Stimulated activated CD4-positive, alpha-beta T cell treated with anti-CD3 and anti-CD28 coated beads, Interleukin-12 subunit alpha, Interleukin-12 subunit beta, amount 100 ng/mL, for 4 hours (primary cell): Measurements from ENCODE around the gene PITPNM3.

ENCODE experiments used
- DNase-seq: peaks from one replicate; pipeline ENCODE4 v3.0.0-alpha.2; 2020

PITPNM3 gene

GRCh38 chr17:6476076-6476809 lies 80.1 kb downstream of the PITPNM3 start:
- no peak for DNase-seq

- DNase-seq = no peak
These were observed 80.9 kb downstream of the PITPNM3 start for GRCh38 chr17:6475411-6475810.

GRCh38 chr17:6474906-6475305 lies 81.4 kb downstream of the PITPNM3 start:
- DNase-seq = no peak

DNA sequence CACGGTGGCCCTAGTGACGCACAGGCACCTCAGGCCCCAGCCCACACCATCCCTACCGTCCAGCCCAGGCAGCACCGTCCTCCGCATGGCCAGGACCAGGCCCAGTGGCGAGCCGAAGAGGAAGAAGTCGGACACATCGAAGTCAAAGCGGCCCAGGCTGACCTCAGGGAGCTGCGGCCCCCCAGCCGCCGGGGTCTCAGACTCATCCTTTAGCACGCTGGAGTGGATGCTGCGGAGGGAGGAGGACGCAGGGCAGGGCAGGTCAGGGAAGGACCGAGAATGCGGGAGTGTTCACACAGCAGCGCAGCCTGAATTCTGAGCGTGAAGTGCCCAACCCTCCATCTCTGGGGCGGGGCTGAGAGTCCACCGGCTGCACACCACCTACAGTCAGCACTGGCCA lies 82.0 kb downstream of the PITPNM3 start:
- DNase-seq = no peak

- peak; percentile 66 for DNase-seq
These were observed 83.1 kb downstream of the PITPNM3 start for GRCh38 chr17:6473128-6473767.

DNA sequence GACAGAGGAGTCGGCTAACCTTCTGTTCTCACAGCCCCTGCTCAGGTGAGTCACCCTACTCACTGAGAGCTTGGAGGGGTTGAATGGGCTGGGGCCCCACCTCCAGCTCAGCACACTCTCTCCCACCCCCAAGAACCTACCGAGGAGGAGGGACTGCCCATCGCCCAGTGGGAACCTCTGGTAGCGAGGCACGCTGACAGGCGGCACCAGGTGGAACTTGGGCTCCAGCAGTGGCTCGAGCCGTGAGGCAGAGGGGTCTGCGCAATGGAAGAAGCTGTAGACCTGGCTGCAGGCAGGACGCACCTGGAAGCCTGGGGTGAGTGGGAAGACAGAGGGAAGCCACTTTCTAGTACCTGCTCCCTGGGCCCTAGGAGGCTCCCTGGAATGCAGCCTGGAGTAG lies 83.8 kb downstream of the PITPNM3 start:
- DNase-seq = no peak

DNA sequence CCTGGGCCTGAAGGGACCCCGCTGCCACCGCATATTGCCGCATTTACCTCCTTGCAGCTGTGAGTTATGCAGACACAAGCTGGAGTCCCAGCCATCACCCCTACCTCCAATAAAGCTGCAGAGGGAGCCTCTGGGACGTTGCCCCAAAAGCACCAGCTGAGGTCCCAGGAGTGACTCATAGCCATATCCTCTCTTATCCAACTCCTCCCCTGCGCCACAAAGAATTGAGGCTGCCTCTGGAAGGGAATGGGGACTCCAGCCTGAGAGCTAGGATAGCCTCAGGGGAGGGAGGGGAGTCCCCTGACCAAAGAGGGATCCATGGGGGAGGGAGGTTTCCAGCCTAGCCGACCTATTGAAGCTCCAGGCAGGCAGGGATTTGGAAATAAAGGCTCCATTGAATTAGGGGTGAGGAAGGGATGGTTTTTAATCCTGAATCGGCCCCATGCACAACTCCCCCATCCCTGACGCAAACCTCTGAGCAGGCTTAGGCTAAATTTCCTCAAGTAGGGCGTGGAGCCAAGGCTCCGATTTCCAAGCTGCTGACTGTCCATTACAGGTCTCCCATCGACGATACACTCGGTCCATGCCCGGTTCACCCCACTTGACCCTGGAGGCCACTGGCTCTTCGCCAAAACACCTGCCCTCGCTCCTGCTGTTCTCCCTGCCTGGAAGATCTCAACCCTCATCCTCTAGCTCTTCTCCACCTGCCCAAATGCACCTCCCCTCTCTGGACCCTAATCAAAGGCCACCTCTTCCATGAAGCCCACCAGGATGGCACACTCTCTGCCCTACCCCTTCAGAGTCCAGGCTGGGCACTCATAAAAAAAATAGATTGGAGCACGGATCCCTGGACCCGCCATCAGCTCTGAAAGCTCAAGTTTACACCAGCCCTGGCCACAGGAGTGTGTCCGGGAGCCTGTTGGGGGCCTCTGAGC lies 84.6 kb downstream of the PITPNM3 start:
- no peak for DNase-seq

DNA sequence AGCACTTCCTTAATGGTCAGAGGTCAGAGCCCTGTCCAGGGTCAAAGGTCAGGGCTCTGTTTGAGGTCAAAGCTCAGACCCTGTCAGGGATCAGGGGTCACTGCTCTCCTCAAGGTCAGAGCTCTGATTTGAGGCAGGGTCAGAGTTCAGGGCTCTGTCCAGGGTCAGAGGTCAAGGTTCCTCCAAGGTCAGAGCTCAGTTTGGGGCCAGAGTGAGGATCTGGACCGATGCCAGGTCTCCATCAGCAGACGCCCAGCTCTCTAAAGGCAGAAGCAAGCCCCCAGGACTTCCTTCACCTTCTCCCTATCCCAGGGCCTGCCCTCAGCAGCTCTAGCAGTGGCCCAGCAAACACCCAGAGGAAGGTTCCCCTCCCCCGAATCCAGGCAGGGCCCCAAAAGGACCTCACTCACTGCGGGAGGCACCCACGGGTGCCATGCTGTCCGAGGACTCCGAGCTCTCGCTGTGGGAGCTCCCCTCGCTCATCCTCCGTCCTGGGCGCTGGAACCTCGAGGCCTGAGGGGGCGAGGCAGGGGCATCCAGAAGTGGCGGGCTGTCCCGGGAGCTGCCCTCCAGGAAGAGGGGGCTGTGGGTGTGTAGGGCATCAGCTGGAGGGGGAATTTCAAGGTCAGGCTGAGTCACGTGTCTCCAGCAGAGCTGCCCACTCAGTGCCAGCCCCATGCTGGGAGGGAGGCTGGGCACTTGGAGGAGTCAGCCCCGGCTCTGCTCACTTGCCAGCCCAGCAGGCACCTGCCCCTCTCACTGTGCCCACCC lies 85.4 kb downstream of the PITPNM3 start:
- no peak for DNase-seq

GRCh38 chr17:6470146-6470718 lies 86.1 kb downstream of the PITPNM3 start:
- no peak for DNase-seq

GRCh38 chr17:6468051-6468790 lies 88.1 kb downstream of the PITPNM3 start:
- DNase-seq = no peak

- DNase-seq = no peak
These were observed 88.8 kb downstream of the PITPNM3 start for GRCh38 chr17:6467567-6467966.

DNA sequence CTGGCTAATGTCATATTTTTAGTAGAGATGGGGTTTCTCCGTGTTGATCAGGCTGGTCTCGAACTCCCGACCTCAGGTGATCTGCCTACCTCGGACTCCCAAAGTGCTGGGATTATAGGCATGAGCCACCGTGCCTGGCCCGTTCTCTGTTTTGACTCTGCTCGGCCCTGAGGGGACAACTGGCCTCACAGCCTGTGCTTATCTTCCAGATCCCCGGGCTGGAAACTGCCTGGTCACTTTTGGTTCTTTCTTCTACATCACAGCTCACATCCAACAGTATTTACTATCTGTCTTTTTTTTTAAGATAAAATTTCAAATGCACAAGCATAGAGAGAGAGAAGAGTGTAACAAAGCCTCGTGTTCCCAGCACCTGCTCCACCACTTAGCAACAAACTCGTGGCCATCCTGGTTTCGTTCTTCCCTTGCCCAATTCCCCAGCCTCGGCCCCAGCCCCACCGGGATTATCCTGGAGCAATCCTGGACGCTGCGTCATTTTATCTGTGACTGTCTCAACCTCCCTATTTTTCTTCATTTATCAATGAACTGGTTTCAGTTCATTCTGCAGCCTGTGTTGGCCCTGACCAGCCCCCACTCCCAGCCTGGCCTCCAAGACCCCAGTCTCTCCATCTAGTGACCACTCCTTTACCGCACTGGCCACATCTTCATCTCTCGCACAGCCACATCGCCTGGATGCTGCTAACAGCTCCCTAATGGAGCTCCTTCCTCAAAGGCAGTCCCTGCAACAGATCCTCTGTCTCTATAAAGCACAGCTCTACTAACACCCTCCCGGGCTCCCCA lies 91.0 kb downstream of the PITPNM3 start:
- DNase-seq = no peak

DNA sequence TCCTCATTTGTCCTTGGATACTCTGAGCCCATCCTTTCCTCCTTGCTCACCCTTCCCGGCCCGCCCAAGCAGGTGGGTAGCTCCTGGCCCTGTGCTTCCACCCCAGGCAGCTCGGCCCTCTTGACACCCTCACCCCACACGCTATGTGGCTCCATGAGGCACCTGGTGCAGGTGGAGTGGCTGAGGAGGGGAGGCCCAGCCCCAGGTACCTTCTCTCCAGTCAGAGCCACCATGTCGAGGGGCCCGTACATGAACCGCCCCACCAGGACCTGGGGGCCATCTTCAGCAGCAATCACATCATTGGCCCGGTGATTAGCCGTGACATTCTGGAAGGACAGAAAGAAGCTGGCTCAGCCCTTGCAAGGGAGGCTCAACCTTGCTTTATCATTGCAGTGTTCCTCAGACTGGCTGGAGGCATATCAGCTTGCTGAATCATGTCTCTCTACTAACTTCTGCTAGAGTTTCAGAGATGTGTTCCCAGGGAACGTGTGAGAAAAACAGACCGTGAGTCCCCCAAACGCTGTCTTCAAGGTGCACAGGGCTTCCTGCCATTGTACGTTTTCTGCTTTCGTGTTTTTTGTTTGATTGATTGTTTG lies 91.8 kb downstream of the PITPNM3 start:
- no peak for DNase-seq

GRCh38 chr17:6463616-6464445 lies 92.5 kb downstream of the PITPNM3 start:
- no peak for DNase-seq

GRCh38 chr17:6462692-6463091 lies 93.7 kb downstream of the PITPNM3 start:
- no peak for DNase-seq

GRCh38 chr17:6461792-6462524 lies 94.4 kb downstream of the PITPNM3 start:
- DNase-seq = no peak

GRCh38 chr17:6461246-6461645 lies 95.1 kb downstream of the PITPNM3 start:
- DNase-seq = no peak

- no peak for DNase-seq
These were observed 95.7 kb downstream of the PITPNM3 start for GRCh38 chr17:6460531-6461161.
